Neural cell (in vitro differentiated cells): ENCODE data around the gene DENND1A.

ENCODE experiments used
- CTCF ChIP-seq: fragments of 450-650 bp; IDR thresholded peaks from 2 replicates; pipeline ENCODE4 v1.5.1; 2014; ENCODE audit warnings: antibody characterized with exemption, mild to moderate bottlenecking, moderate library complexity; ENCODE audit not compliant: poor library complexity, severe bottlenecking
- EZH2 ChIP-seq: fragments of 200-600, 300-800 bp; shearing (Covaris generic), sonication (generic); IDR thresholded peaks from 2 replicates; pipeline ENCODE4 v1.6.1; 2014; ENCODE audit warnings: antibody characterized with exemption, low read length, borderline replicate concordance, mild to moderate bottlenecking; ENCODE audit not compliant: insufficient read depth, poor library complexity, severe bottlenecking
- MXI1 ChIP-seq: fragments of 450-650 bp; conservative IDR thresholded peaks from 2 replicates; pipeline ENCODE4 v1.6.1; 2014; ENCODE audit warnings: antibody characterized with exemption, mild to moderate bottlenecking; ENCODE audit not compliant: poor library complexity, severe bottlenecking
- POLR2AphosphoS5 ChIP-seq: IDR thresholded peaks from 2 replicates; pipeline ENCODE4 v1.6.1; 2012
- RAD21 ChIP-seq: fragments of 450-650 bp; conservative IDR thresholded peaks from 2 replicates; pipeline ENCODE4 v1.6.1; 2014; ENCODE audit warnings: antibody characterized with exemption, mild to moderate bottlenecking, moderate library complexity
- REST ChIP-seq: IDR thresholded peaks from 2 replicates; pipeline ENCODE4 v1.6.1; 2012; ENCODE audit warnings: borderline replicate concordance

GRCh38 chr9:123796618-123797484, 133.1 kb downstream of the DENND1A start:
- no peak for TF ChIP-seq CTCF
- no peak for TF ChIP-seq EZH2
- TF ChIP-seq POLR2AphosphoS5, result no peak
- TF ChIP-seq REST, result no peak
- TF ChIP-seq MXI1, result no peak
- no peak for TF ChIP-seq RAD21
